IPS-20b (cell line): Measurements from ENCODE around the gene PHETA1.
"Not testable (repeated sequence)": the region's sequence is repeated elsewhere in the genome, so short reads cannot be mapped to it uniquely, and the experiment has no call there.

ENCODE experiments used
- H3K27ac ChIP-seq: one replicate; pipeline ENCODE4 v1.5.1; 2013; ENCODE audit warnings: low read length
- H3K27me3 ChIP-seq: 2 replicates; pipeline ENCODE4 v1.6.1; 2013; ENCODE audit warnings: mild to moderate bottlenecking, low read length, inconsistent platforms; ENCODE audit not compliant: insufficient read depth
- H3K36me3 ChIP-seq: 2 replicates; pipeline ENCODE4 v1.6.1; 2013; ENCODE audit warnings: low read depth, mild to moderate bottlenecking, inconsistent platforms, low read length, moderate library complexity; ENCODE audit not compliant: insufficient read depth
- H3K4me1 ChIP-seq: 2 replicates; pipeline ENCODE4 v1.6.1; 2013; ENCODE audit warnings: mild to moderate bottlenecking, control low read depth, inconsistent platforms, low read length, moderate library complexity; ENCODE audit not compliant: insufficient read depth
- H3K4me3 ChIP-seq: 2 replicates; pipeline ENCODE4 v1.5.1; 2013; ENCODE audit warnings: mild to moderate bottlenecking, low read length, inconsistent platforms
- H3K9ac ChIP-seq: 2 replicates; pipeline ENCODE4 v1.6.1; 2013; ENCODE audit warnings: low read depth, mild to moderate bottlenecking, inconsistent platforms, low read length, moderate library complexity
- H3K9me3 ChIP-seq: 2 replicates; pipeline ENCODE4 v1.6.1; 2013; ENCODE audit warnings: mild to moderate bottlenecking, low read depth, low read length, inconsistent platforms; ENCODE audit not compliant: insufficient read depth

Gene PHETA1

DNA sequence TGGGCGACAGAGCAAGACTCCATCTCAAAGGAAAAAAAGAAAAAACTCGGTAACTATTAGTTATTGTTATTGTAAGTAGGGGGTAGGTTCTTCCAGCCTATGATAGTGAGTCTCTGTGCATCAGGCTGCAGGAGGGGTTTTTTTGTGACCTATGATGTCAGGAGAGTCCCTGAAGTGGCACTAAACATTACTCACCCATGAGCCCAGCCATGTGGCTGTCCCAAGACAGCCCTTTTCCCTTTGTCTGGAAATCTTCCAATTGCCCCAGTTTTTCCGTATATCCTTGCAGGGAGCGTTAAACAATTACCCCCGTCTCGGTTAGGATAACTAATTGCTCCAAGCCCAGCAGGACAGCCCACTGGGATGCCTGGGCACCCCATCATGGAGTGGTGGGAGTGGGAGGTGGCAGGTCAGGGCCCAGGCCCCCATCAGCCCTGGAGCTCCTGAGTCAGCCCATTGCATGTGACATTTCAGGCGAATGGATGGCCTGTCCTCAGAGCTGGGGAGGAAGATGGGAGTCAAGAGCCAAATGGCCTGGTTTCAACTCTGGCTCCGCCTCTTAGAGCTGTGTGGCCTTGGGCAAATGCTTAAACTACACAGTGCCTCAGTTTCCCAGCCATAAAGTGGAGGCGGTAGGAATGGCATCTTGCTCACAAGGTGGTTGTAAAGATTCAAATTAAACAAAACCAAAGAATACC is 16.4 kb downstream of the PHETA1 start:
- Histone ChIP-seq H3K9ac (no peak overlapping the region), H3K27ac (no peak overlapping the region), H3K4me1 (no peaks in the 10 kb centered on the region), H3K27me3 (no peaks in the 10 kb centered on the region), H3K36me3 (peaks cover 4% of the 10 kb centered on the region; the same call in 1 of the 2 replicates), H3K4me3 (no peak overlapping the region), H3K9me3 (peaks cover 17% of the 10 kb centered on the region)

DNA sequence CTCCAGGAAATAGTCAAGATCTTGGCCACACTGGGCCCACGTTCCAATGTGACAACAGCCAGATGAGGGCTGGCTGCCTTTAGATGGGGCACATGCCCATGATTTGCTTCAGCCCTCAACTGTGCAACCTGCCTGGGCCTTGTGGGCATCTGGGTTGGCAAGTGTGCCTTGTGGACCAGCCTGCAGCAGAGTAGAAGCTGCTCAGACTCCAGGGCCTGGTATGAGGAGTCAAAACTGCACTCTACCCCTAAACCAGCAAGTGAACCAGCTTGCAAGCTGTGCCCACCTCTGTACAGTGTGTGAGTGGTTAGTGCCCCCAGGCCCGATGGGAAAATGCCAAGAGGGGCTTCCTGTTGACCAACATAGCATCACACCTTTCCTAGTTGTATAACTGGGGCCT is 17.9 kb downstream of the PHETA1 start:
- Histone ChIP-seq H3K27ac (no peak overlapping the region), H3K36me3 (peaks cover 4% of the 10 kb centered on the region; the same call in 1 of the 2 replicates), H3K4me3 (no peak overlapping the region), H3K9me3 (peaks cover 17% of the 10 kb centered on the region), H3K27me3 (no peaks in the 10 kb centered on the region), H3K4me1 (no peaks in the 10 kb centered on the region), H3K9ac (no peak overlapping the region)

DNA sequence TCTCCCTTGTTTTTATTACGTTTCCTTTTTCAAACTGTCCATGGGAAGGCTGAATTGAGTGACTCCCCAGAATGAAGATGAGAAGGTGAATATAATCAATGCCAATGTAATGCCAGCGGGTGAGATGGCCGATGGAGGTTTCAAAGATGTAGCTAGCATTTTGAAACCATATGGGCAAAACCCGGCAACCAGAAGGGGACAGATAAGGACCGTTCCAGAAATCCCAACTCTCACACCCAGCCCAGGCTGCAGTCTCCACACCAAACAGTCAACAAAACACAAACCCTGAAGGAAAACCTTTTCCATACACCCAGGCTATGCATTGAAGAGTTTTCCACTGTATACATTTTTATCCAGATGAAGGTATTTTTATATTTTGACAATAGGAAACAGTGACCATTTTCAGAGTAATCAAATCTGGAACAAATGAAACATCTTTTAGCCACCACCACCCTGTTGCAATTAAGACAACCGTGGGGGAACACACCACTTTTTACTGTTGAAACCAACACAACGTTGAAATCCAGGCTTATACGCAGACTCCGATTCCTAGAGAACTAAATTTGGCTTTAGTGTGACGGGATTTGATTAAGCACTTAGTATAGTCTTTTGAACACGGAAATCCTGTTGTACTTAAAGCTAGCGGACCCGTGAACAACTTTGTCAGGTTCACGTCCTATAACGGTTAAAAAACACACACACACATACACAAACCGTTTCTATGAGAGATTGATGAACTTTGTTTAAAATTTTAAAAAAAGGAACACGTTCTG is 19.0 kb downstream of the PHETA1 start:
- Histone ChIP-seq H3K27me3 (no peaks in the 10 kb centered on the region), H3K4me1 (no peaks in the 10 kb centered on the region), H3K27ac (no peak overlapping the region), H3K4me3 (no peak overlapping the region), H3K36me3 (peaks cover 4% of the 10 kb centered on the region; the same call in 1 of the 2 replicates), H3K9me3 (peaks cover 17% of the 10 kb centered on the region), H3K9ac (no peak overlapping the region)

DNA sequence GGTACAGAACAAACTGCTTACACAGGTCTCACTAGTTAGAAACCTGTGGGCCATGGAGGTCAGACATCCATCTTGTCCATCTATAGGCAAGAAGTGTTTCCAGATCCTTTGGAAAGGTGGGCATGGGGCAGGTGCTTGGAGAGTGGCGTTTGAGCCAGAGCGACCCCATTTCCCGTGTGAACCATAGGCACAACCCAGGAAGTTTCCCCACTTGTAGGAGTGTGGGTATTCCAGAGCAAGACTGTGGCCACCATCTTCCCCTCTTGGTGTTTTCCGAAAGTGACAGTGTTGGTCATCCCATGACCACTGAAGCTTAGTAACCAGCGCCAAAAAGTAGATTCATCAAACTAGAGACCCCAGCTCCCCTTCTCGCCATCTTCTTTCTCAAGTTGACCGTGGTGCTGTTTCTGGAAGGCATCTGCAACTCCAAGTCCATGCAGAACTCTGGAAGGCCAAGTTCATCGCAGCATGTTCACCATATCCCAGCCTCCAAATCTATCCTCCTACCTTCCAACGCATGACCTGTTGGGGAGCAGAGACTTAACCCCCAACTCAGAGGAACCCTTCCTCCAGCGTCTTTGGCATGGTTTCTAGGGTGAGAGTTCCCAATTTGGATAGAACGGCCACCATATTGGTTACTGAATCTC is 19.7 kb downstream of the PHETA1 start:
- Histone ChIP-seq H3K9me3 (peaks cover 17% of the 10 kb centered on the region), H3K9ac (no peak overlapping the region), H3K27ac (no peak overlapping the region)

DNA sequence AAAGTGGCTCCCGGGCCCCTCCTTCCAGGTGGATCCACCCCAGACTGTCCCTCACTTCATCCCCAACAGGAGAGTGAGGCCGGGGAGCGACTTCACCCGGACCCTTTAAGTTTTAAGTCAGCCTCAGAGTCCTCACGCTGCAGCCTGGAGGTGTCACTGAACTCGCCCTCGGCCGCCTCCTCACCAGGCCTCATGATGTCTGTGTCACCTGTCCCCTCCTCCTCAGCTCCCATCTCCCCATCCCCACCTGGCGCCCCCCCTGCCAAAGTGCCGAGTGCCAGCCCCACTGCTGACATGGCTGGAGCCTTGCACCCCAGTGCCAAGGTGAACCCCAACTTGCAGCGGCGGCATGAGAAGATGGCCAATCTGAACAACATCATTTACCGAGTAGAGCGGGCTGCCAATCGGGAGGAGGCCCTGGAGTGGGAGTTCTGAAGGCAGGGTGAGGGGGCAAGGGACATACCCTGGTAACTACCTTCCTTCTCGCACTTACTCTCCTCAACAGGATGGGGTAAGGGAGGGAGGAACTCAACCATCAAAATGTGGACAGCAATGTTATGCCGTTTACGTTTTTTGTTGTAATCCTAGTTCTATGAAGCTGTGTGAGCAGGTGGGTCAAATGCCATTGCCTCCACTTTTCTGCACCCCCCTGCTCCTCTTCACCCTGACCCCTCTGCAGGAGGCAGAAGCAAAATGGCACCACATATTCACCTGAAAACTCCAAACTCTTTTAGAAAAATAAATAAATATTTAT is 20.8 kb downstream of the PHETA1 start:
- H3K27ac ChIP-seq = no peak overlapping the region

More for the DNA sequence above, 19.7 kb downstream of the PHETA1 start:
- Histone ChIP-seq H3K27me3 (no peaks in the 10 kb centered on the region), H3K4me1 (no peaks in the 10 kb centered on the region), H3K4me3 (no peak overlapping the region), H3K36me3 (peaks cover 4% of the 10 kb centered on the region; the same call in 1 of the 2 replicates)

DNA sequence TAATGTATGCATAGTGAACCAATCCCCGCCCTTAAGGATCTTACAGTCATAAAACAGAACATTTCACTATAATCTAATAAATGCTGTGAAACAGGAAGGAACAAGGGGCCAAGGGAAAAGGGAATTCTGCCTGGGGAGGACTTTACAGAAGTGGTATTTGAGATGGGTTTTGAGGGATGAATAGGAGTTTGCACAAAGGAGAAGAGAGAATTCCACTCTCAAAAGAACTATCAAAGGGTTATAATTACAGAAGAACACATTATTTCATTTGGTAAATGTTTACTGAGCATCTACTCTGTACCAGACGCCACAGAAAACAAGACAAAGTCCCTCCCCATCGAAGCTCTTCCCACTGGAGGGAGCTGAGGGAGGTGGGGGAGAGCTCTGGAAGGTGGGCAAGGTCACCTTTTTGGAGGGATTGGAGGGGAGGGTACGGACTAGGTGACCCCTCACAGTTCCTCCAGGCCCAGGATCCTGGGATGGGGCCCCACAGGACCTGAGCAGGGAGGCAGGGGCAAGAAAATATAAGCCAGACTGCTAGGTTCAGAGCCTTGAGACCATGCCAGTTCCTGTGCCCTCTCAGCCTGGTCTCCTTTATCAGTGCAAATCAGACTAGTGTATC is 24.5 kb downstream of the PHETA1 start:
- H3K9me3 ChIP-seq = peaks cover 15% of the 10 kb centered on the region
- H3K4me1 ChIP-seq = no peaks in the 10 kb centered on the region
- H3K27me3 ChIP-seq = no peaks in the 10 kb centered on the region
- H3K9ac ChIP-seq = no peak overlapping the region
- H3K27ac ChIP-seq = no peak overlapping the region
- no peak overlapping the region for H3K4me3 ChIP-seq
- H3K36me3 ChIP-seq = peaks cover 4% of the 10 kb centered on the region; the same call in 1 of the 2 replicates

More for the DNA sequence above, 20.8 kb downstream of the PHETA1 start:
- Histone ChIP-seq H3K27me3 (no peaks in the 10 kb centered on the region), H3K9ac (no peak overlapping the region), H3K9me3 (peaks cover 17% of the 10 kb centered on the region), H3K4me1 (no peaks in the 10 kb centered on the region), H3K36me3 (peaks cover 4% of the 10 kb centered on the region; the same call in 1 of the 2 replicates), H3K4me3 (no peak overlapping the region)

DNA sequence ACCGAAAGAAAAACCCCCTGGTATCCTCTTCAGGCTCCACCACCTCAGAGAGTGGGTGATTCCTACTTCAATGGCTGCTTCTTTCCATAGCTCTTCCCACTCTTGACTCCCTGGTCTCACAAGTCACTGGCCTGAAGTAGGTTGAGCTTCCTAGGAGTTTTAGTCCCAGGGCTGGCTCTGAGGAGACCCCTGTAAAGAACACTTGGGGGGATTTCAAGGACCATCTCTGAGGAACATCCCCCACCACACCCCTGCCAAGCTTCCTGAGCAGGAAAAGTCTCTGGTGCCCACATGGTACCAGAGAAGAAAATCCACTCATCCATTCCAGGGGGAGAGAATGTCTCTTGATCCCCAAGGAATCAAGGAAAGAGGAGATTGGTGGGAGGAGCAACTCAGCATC is 25.7 kb downstream of the PHETA1 start:
- Histone ChIP-seq H3K27me3 (no peaks in the 10 kb centered on the region), H3K9ac (no peak overlapping the region), H3K4me3 (no peak overlapping the region), H3K36me3 (peaks cover 3% of the 10 kb centered on the region; the same call in 1 of the 2 replicates), H3K27ac (no peak overlapping the region), H3K4me1 (no peaks in the 10 kb centered on the region), H3K9me3 (peaks cover 7% of the 10 kb centered on the region; the same call in 1 of the 2 replicates)

DNA sequence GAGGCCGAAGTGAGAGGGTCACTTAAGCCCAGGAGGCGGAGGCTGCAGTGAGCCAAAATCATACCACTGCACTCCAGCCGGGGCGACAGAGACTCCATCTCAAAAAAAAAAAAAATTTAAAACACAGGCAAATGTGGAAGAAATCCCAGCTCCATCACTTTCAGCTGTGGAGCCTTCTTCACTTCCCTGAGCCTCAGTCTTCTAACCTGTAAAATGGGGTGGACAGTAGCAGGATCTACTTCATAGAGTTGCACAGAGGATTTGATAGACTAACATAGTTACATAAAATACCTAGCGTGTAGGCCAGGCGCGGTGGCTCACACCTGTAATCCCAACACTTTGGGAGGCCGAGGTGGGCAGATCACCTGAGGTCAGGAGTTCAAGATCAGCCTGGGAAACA is 26.5 kb downstream of the PHETA1 start:
- Histone ChIP-seq H3K27me3 (no peaks in the 10 kb centered on the region), H3K9ac (no peak overlapping the region), H3K4me3 (no peak overlapping the region), H3K27ac (no peak overlapping the region), H3K9me3 (no peaks in the 10 kb centered on the region), H3K4me1 (no peaks in the 10 kb centered on the region), H3K36me3 (no peaks in the 10 kb centered on the region)

DNA sequence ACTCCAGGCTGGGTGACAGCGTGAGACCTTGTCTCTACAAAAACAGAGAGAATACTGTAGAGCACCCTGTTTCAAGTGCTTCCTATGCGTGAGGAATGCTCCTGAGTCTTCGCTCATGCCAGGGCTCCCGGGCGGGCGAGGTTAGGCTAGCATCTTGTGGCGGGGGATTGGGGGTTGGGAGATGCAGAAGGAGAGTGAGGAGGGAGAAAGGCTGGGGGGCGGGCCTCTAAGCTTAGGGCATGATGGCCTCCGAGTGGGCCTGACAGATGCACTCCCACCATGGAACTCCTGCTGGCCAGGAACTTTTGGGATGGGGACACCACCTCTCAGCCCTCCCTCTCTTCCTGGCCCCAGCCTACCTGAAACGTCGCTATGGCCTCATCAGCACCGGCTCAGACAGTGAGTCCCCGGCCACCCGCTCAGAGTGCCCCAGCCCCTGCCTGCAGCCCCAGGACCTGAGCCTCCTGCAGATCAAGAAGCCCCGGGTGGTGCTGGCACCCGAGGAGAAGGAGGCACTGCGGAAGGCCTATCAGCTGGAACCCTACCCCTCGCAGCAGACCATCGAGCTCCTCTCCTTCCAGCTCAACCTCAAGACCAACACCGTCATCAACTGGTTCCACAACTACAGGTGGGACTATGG is 27.3 kb downstream of the PHETA1 start:
- H3K9ac ChIP-seq = no peak overlapping the region
- no peaks in the 10 kb centered on the region for H3K36me3 ChIP-seq
- no peak overlapping the region for H3K4me3 ChIP-seq
- no peak overlapping the region for H3K27ac ChIP-seq
- H3K27me3 ChIP-seq = no peaks in the 10 kb centered on the region
- H3K4me1 ChIP-seq = no peaks in the 10 kb centered on the region
- no peaks in the 10 kb centered on the region for H3K9me3 ChIP-seq

DNA sequence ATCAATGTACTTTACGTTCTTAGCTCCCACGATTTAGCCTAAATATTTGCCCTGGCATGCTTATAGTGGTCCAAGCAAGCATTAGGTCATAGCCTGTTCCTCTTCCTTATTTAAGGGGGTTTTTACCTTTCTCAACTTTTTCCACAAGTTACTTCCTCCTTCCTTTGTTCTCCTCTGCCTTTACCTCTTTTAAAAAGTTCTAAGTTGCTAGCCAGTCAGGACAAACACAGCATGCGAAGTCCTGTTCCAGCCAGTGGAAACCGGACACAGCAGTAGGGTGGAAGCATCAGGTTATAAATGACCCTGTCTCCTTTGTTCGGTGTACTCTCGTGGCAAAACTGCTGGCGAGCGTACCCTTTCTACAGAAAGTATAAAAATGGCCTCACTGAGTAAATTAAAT is 28.2 kb downstream of the PHETA1 start:
- not testable (repeated sequence) for H3K27ac ChIP-seq, H3K9ac ChIP-seq, H3K9me3 ChIP-seq, H3K27me3 ChIP-seq, H3K4me3 ChIP-seq, H3K36me3 ChIP-seq, H3K4me1 ChIP-seq
